ENCODE results near the gene TMEM98.

DNA sequence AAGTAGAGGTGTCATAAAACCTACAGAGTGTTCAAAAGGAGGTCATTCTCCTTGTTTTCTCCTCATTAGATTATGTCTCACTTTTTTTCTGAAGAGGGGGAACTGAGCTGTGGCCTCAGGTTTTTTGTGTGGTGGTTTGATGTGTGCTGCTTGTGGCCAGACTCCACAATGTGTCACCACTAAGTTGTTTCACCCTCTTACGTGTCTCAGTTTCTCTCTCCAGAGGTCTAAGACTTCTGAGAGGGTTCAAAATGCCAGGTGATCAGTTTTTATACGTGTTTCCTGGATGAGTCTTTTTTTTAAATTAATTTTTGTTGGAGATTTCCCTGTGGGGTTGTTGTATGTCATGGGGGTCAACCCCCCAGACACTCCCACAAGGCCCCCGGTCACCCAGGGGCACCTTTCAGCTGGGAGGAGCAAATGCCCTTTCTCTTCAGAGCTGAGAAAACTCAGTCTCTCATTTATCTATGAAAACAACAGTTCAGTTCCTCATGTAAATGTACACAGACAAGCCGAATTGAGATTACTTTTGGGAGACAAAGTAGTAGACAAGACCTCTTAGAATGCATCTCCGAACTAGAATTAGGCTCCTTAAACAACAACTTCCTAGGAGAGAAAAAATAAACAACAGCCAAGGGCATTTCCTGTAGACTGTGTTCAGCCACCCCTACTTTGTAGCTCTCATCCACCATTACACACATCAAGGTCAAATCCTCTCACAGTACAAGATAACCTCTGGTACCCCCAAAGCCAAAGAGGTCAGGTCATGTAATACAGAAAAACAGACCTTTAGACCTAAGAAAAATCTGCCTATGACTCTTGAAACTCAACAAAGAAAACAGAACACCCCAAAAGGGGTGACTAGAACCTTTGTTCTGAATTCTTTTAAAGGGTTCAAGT is 23.9 kb upstream of the TMEM98 start:
- no peak for TF ChIP-seq EZH2phosphoT487 (IDR thresholded peaks at IDR 0.05; ENCODE audit: borderline replicate concordance, low read depth, low read length)
- TF ChIP-seq, protein P1, sequence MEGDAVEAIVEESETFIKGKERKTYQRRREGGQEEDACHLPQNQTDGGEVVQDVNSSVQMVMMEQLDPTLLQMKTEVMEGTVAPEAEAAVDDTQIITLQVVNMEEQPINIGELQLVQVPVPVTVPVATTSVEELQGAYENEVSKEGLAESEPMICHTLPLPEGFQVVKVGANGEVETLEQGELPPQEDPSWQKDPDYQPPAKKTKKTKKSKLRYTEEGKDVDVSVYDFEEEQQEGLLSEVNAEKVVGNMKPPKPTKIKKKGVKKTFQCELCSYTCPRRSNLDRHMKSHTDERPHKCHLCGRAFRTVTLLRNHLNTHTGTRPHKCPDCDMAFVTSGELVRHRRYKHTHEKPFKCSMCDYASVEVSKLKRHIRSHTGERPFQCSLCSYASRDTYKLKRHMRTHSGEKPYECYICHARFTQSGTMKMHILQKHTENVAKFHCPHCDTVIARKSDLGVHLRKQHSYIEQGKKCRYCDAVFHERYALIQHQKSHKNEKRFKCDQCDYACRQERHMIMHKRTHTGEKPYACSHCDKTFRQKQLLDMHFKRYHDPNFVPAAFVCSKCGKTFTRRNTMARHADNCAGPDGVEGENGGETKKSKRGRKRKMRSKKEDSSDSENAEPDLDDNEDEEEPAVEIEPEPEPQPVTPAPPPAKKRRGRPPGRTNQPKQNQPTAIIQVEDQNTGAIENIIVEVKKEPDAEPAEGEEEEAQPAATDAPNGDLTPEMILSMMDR (conservative IDR thresholded peaks at IDR 0.05; ENCODE audit: low read length), result no peak

Measured in OCI-LY7 (cell line).